DOHH2 (cell line): ENCODE results near the gene RNF213.

ENCODE experiments used
- H3F3A ChIP-seq: fragments of 200-600 bp; sonication (generic), shearing (Covaris generic); 2 replicates; pipeline ENCODE4 v1.6.0; 2016; ENCODE audit warnings: antibody characterized with exemption, mild to moderate bottlenecking; ENCODE audit not compliant: control insufficient read depth, insufficient read depth
- H3K27ac ChIP-seq: fragments of 200-600 bp; sonication (generic); 2 replicates; pipeline ENCODE4 v1.5.1; 2014; ENCODE audit warnings: low read depth, mild to moderate bottlenecking, low read length, moderate library complexity
- H3K27me3 ChIP-seq: fragments of 200-600 bp; sonication (generic); 2 replicates; pipeline ENCODE4 v1.6.1; 2014; ENCODE audit warnings: mild to moderate bottlenecking, low read length, mixed read lengths; ENCODE audit not compliant: control insufficient read depth
- H3K36me3 ChIP-seq: fragments of 200-600 bp; sonication (generic); 2 replicates; pipeline ENCODE4 v1.6.1; 2014; ENCODE audit warnings: mild to moderate bottlenecking, low read length, moderate library complexity, mixed read lengths; ENCODE audit not compliant: control insufficient read depth
- H3K4me1 ChIP-seq: fragments of 200-600 bp; sonication (generic); 2 replicates; pipeline ENCODE4 v1.6.1; 2014; ENCODE audit warnings: mild to moderate bottlenecking, low read length, mixed read lengths; ENCODE audit not compliant: control insufficient read depth
- H3K4me2 ChIP-seq: fragments of 200-600 bp; sonication (generic); 2 replicates; pipeline ENCODE4 v1.6.0; 2014; ENCODE audit warnings: mild to moderate bottlenecking, low read length, moderate library complexity
- H3K4me3 ChIP-seq: fragments of 200-600 bp; sonication (generic); 2 replicates; pipeline ENCODE4 v1.5.1; 2014; ENCODE audit warnings: mild to moderate bottlenecking, low read length, mixed read lengths
- H3K79me2 ChIP-seq: fragments of 200-600 bp; sonication (generic); 2 replicates; pipeline ENCODE4 v1.6.1; 2014; ENCODE audit warnings: mild to moderate bottlenecking, low read length, mixed read lengths; ENCODE audit not compliant: control insufficient read depth
- H3K9me2 ChIP-seq: fragments of 200-600 bp; sonication (generic); replicated peaks from 2 replicates; pipeline ENCODE4 v1.6.1; 2014; ENCODE audit warnings: mild to moderate bottlenecking, low read length, mixed read lengths; ENCODE audit not compliant: control insufficient read depth
- H3K9me3 ChIP-seq: fragments of 200-600 bp; sonication (generic); 2 replicates; pipeline ENCODE4 v1.6.1; 2014; ENCODE audit warnings: antibody characterized with exemption, low read length, mixed read lengths; ENCODE audit not compliant: control insufficient read depth, insufficient read depth
- H4K20me1 ChIP-seq: fragments of 200-600 bp; sonication (generic); 2 replicates; pipeline ENCODE4 v1.6.0; 2014; ENCODE audit warnings: low read depth, mild to moderate bottlenecking, antibody characterized with exemption, low read length, moderate library complexity; ENCODE audit not compliant: control insufficient read depth, insufficient read depth
- EZH2phosphoT487 ChIP-seq: fragments of 200-600 bp; sonication (generic); IDR thresholded peaks from 2 replicates; pipeline ENCODE4 v1.6.1; 2017; ENCODE audit warnings: borderline replicate concordance, mild to moderate bottlenecking, antibody characterized with exemption, low read length, moderate library complexity, mixed read lengths
- TF ChIP-seq, protein P1 (sequence below): fragments of 200-600 bp; sonication (generic); IDR thresholded peaks from one replicate; pipeline ENCODE4 v1.5.1; 2014; ENCODE audit warnings: antibody characterized with exemption, mild to moderate bottlenecking, low read depth, low read length; ENCODE audit not compliant: poor library complexity, severe bottlenecking

RNF213 gene

DNA sequence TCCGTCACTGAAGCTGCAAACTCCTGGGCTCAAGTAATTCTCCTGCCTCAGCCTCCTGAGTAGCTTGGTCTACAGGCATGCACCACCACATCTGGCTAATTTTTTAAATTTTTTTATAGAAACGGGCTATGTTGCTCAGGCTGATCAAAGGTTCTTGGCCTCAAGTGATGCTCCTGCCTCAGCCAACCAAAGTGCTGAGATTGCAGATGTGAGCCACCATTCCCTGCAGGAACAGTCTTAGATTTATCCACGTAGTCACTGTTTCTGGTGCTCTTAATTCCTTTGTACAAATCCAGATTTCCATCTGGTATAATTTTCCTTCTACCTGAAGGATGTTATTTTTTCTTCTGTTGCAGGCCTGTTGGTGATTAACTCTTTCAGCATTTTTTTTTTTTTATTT is 27.4 kb upstream of the RNF213 start:
- H3K4me2 ChIP-seq = no peak overlapping the region
- H4K20me1 ChIP-seq = no peaks in the 10 kb centered on the region
- no peaks in the 10 kb centered on the region for H3K27me3 ChIP-seq
- H3K9me3 ChIP-seq = peaks cover 15% of the 10 kb centered on the region
- no peaks in the 10 kb centered on the region for H3K9me2 ChIP-seq
- TF ChIP-seq, protein P1, sequence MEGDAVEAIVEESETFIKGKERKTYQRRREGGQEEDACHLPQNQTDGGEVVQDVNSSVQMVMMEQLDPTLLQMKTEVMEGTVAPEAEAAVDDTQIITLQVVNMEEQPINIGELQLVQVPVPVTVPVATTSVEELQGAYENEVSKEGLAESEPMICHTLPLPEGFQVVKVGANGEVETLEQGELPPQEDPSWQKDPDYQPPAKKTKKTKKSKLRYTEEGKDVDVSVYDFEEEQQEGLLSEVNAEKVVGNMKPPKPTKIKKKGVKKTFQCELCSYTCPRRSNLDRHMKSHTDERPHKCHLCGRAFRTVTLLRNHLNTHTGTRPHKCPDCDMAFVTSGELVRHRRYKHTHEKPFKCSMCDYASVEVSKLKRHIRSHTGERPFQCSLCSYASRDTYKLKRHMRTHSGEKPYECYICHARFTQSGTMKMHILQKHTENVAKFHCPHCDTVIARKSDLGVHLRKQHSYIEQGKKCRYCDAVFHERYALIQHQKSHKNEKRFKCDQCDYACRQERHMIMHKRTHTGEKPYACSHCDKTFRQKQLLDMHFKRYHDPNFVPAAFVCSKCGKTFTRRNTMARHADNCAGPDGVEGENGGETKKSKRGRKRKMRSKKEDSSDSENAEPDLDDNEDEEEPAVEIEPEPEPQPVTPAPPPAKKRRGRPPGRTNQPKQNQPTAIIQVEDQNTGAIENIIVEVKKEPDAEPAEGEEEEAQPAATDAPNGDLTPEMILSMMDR = no peak
- TF ChIP-seq EZH2phosphoT487 = no peak
- no peaks in the 10 kb centered on the region for H3F3A ChIP-seq
- no peak overlapping the region for H3K27ac ChIP-seq
- H3K4me3 ChIP-seq = no peak overlapping the region
- no peaks in the 10 kb centered on the region for H3K79me2 ChIP-seq
- H3K4me1 ChIP-seq = no peaks in the 10 kb centered on the region
- H3K36me3 ChIP-seq = no peaks in the 10 kb centered on the region

DNA sequence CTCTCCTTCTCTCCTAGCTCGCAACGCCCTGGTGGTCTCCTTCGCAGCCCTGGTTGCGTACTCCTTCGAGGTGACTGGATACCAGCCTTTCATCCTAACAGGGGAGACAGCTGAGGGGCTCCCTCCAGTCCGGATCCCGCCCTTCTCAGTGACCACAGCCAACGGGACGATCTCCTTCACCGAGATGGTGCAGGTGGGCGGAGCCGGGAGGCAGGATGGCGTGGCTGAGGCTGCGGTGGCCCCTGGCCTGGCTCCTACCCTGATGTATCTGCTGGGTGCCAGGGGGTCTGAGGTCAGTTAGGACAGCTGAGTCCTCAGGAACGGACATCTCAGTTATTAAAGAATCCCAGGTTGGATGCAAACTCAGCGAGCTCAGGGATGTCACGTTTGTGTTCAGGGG is 23.7 kb upstream of the RNF213 start:
- H3K27ac ChIP-seq = no peak overlapping the region
- no peak overlapping the region for H3K4me3 ChIP-seq
- H4K20me1 ChIP-seq = no peaks in the 10 kb centered on the region
- peaks cover 15% of the 10 kb centered on the region for H3K9me3 ChIP-seq
- no peaks in the 10 kb centered on the region for H3K9me2 ChIP-seq
- no peaks in the 10 kb centered on the region for H3F3A ChIP-seq
- no peaks in the 10 kb centered on the region for H3K27me3 ChIP-seq
- H3K4me1 ChIP-seq = no peaks in the 10 kb centered on the region
- no peak for TF ChIP-seq EZH2phosphoT487
- TF ChIP-seq, protein P1 = no peak
- no peaks in the 10 kb centered on the region for H3K79me2 ChIP-seq
- no peak overlapping the region for H3K4me2 ChIP-seq
- H3K36me3 ChIP-seq = no peaks in the 10 kb centered on the region

DNA sequence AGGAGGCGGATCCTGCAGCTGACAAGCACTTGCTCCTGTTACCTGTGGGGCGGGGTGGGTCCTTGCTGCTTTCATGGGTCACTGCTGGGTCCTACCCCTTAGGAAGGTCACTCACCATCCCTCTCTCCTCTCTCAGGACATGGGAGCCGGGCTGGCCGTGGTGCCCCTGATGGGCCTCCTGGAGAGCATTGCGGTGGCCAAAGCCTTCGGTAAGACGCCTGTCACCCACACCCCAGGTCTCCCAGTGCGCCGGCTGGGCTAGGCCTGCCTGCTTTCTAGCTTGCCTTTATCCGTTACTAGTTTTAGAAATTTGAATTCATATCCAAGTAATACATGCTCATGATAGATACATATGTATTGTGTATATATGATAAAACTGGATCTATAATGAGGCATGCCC is 23.3 kb upstream of the RNF213 start:
- Histone ChIP-seq H3K4me2 (no peak overlapping the region), H3K27ac (no peak overlapping the region), H3K79me2 (no peaks in the 10 kb centered on the region), H3K36me3 (no peaks in the 10 kb centered on the region), H4K20me1 (no peaks in the 10 kb centered on the region), H3F3A (no peaks in the 10 kb centered on the region), H3K9me3 (peaks cover 12% of the 10 kb centered on the region), H3K4me1 (no peaks in the 10 kb centered on the region), H3K27me3 (no peaks in the 10 kb centered on the region), H3K4me3 (no peak overlapping the region), H3K9me2 (no peaks in the 10 kb centered on the region)
- TF ChIP-seq EZH2phosphoT487 = no peak
- TF ChIP-seq, protein P1 = no peak

DNA sequence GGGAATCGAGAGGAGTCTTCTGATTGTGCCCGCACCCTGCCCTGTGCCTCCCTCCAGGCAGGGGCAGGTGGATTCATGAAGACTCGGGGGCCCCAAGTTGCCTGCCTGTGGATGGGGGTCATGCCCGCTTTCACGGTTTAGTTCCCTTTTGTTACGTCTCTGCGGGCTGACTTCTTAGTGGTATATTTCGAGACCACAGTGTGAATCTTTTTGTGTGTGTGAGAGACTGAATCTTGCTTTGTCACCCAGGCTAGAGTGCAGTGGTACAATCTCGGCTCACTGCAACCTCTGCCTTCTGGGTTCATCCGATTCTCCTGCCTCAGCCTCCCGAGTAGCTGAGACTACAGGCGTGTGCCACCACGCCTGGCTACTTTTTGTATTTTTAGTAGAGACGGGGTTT is 18.1 kb upstream of the RNF213 start:
- Histone ChIP-seq H3K4me3 (no peak overlapping the region), H3K27ac (no peak overlapping the region), H3K27me3 (no peaks in the 10 kb centered on the region), H3F3A (no peaks in the 10 kb centered on the region), H3K79me2 (no peaks in the 10 kb centered on the region), H3K9me2 (no peaks in the 10 kb centered on the region), H3K4me1 (no peaks in the 10 kb centered on the region), H3K4me2 (no peak overlapping the region), H3K9me3 (no peaks in the 10 kb centered on the region), H4K20me1 (no peaks in the 10 kb centered on the region), H3K36me3 (no peaks in the 10 kb centered on the region)
- TF ChIP-seq, protein P1 = no peak
- TF ChIP-seq EZH2phosphoT487 = no peak
